KMS-11 (cell line): ENCODE data around the gene MYH6.

Experiments used
- H2AFZ ChIP-seq: fragments of 200-600 bp; sonication (generic); 2 replicates; pipeline ENCODE4 v1.6.1; 2016; ENCODE audit warnings: antibody characterized with exemption, mixed run types, low read depth
- H3K27ac ChIP-seq: fragments of 200-600 bp; sonication (generic); 2 replicates; pipeline ENCODE4 v1.6.1; 2016; ENCODE audit warnings: mild to moderate bottlenecking, mixed run types
- H3K27me3 ChIP-seq: fragments of 200-600 bp; sonication (generic); 2 replicates; pipeline ENCODE4 v1.6.1; 2017; ENCODE audit warnings: mild to moderate bottlenecking, low read depth, mixed run types, moderate library complexity; ENCODE audit not compliant: insufficient read depth
- H3K36me3 ChIP-seq: fragments of 200-600 bp; sonication (generic); 2 replicates; pipeline ENCODE4 v1.6.1; 2017; ENCODE audit warnings: mild to moderate bottlenecking, mixed run types; ENCODE audit not compliant: insufficient read depth
- H3K4me1 ChIP-seq: fragments of 200-600 bp; sonication (generic); 2 replicates; pipeline ENCODE4 v1.6.1; 2016; ENCODE audit warnings: mild to moderate bottlenecking, low read depth, mixed run types; ENCODE audit not compliant: poor library complexity, severe bottlenecking
- H3K4me2 ChIP-seq: fragments of 200-600 bp; sonication (generic); 2 replicates; pipeline ENCODE4 v1.7.0; 2016; ENCODE audit warnings: mild to moderate bottlenecking, mixed run types
- H3K4me3 ChIP-seq: fragments of 200-600 bp; sonication (generic); IDR thresholded peaks from 2 replicates; pipeline ENCODE4 v1.6.1; 2017; ENCODE audit warnings: low read depth, low read length, mixed read lengths; ENCODE audit not compliant: insufficient read depth
- H3K79me2 ChIP-seq: fragments of 200-600 bp; sonication (generic); 2 replicates; pipeline ENCODE4 v1.6.1; 2016; ENCODE audit warnings: low read depth, mixed run types; ENCODE audit not compliant: insufficient read depth
- H3K9ac ChIP-seq: fragments of 200-600 bp; sonication (generic); 2 replicates; pipeline ENCODE4 v1.6.1; 2016; ENCODE audit warnings: mild to moderate bottlenecking, mixed run types
- H4K20me1 ChIP-seq: fragments of 200-600 bp; sonication (generic); 2 replicates; pipeline ENCODE4 v1.6.1; 2016; ENCODE audit warnings: mild to moderate bottlenecking, mixed run types; ENCODE audit not compliant: insufficient read depth
- CTCF ChIP-seq: fragments of 200-600 bp; sonication (generic); conservative IDR thresholded peaks from 2 replicates; pipeline ENCODE4 v1.6.1; 2017; ENCODE audit warnings: low read depth, mild to moderate bottlenecking, antibody characterized with exemption, low read length, moderate library complexity, mixed read lengths

MYH6 gene

DNA sequence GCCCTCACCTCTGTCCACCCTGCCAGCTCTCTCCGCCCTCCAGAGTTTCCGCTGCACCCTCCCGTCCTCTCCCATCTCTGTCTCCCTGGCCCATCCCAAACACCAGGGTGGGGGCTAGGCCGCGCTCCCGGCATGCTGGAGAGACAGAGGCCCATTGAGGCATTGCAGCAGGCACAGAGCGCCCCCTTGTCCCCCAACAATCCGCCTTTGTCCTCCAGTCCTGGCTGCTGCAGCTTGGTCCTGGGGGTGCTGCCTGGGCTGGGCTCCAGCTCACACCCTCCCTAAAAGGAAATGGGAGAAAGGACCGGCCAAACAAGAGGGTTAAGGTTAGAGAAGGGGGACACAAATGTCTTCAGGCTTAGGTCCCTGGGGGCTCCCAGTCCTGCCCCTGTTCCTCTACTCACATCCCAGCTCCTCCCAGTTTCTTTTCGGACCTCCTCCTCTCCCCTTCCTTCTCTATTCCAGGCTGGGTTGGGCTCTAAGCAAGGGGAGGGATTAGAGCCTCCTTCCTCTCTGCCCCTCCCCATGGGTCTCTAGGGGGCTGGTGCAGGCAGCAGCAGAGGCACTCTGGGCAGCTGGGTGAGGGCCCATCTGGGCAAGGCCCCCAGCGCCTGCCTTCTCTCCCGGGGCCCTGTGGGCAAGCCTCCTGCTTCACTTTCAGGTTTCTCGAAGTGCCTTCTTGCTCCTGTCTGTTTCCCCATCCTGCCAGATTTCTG is 31.4 kb downstream of the MYH6 start, which contains the start of gene CMTM5:
Gene CMTM5, plus strand, starts transcription at position 565 of the 716 bp plus-strand sequence. CDS start 206 bp downstream, outside the sequence.
- no peak within 1 kb of the TSS for H2AFZ ChIP-seq
- no peak within 1 kb of the TSS for H3K27ac ChIP-seq
- H3K36me3 ChIP-seq = no peaks in the 10 kb centered on the region
- H3K4me3 ChIP-seq = no peak within 1 kb of the TSS
- H3K4me1 ChIP-seq = no peaks in the 10 kb centered on the region
- no peaks in the 10 kb centered on the region; the same call in 1 of the 2 replicates for H3K27me3 ChIP-seq
- no peak within 1 kb of the TSS for H3K4me2 ChIP-seq
- H4K20me1 ChIP-seq = no peaks in the 10 kb centered on the region
- H3K79me2 ChIP-seq = no peaks in the 10 kb centered on the region
- no peak within 1 kb of the TSS for H3K9ac ChIP-seq
- TF ChIP-seq CTCF = no peak

- H3K9ac ChIP-seq = no peak overlapping the region
- no peak overlapping the region for H2AFZ ChIP-seq
- no peaks in the 10 kb centered on the region for H3K4me1 ChIP-seq
- no peak overlapping the region for H3K4me3 ChIP-seq
- no peaks in the 10 kb centered on the region for H3K79me2 ChIP-seq
- TF ChIP-seq CTCF = no peak
- no peak overlapping the region for H3K27ac ChIP-seq
- no peaks in the 10 kb centered on the region for H3K27me3 ChIP-seq
- H3K4me2 ChIP-seq = no peak overlapping the region
- no peaks in the 10 kb centered on the region for H4K20me1 ChIP-seq
- no peaks in the 10 kb centered on the region for H3K36me3 ChIP-seq
Measured at GRCh38 chr14:23375527-23376251, 32.4 kb downstream of the MYH6 start.

DNA sequence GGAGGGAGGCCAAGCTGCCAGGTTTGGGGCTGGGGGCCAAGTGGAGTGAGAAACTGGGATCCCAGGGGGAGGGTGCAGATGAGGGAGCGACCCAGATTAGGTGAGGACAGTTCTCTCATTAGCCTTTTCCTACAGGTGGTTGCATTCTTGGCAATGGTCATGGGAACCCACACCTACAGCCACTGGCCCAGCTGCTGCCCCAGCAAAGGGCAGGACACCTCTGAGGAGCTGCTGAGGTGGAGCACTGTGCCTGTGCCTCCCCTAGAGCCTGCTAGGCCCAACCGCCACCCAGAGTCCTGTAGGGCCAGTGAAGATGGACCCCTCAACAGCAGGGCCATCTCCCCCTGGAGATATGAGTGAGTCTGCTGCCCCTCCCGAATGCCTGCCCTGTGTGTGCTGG is 35.0 kb downstream of the MYH6 start:
- Histone ChIP-seq H3K4me3 (no peak overlapping the region), H3K36me3 (no peaks in the 10 kb centered on the region), H3K27ac (no peak overlapping the region), H2AFZ (no peak overlapping the region), H3K9ac (no peak overlapping the region), H3K4me1 (no peaks in the 10 kb centered on the region), H3K4me2 (no peak overlapping the region), H3K27me3 (no peaks in the 10 kb centered on the region; the same call in 1 of the 2 replicates), H3K79me2 (no peaks in the 10 kb centered on the region), H4K20me1 (no peaks in the 10 kb centered on the region)
- TF ChIP-seq CTCF = no peak

DNA sequence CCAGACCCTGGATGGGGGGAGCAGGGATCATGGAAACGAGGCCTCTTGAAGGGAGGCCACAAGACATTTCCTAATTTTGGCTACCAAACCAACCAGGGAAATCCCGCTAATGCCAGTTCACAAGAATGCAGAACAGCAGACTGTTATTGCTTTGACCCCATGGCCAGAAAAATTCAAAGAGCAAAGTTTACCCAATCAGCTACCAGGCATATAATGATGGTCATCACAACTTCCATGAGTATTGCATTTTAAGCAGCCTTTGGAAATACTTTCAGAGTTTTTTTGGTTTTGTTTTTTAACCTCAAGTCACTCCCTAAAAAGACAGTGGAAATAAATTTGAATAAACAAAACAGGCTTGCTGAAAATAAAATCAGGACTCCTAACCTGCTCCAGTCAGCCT is 35.6 kb downstream of the MYH6 start, which contains the start of gene IL25:
Gene IL25, plus strand, starts transcription at position 301 of the 400 bp plus-strand sequence.
- no peaks in the 10 kb centered on the region for H3K36me3 ChIP-seq
- no peak for TF ChIP-seq CTCF
- no peaks in the 10 kb centered on the region for H3K79me2 ChIP-seq
- H3K9ac ChIP-seq = no peak within 1 kb of the TSS
- H3K4me3 ChIP-seq = no peak within 1 kb of the TSS
- H3K4me2 ChIP-seq = no peak within 1 kb of the TSS
- H3K27me3 ChIP-seq = no peaks in the 10 kb centered on the region; the same call in 1 of the 2 replicates
- no peak within 1 kb of the TSS for H3K27ac ChIP-seq
- H4K20me1 ChIP-seq = no peaks in the 10 kb centered on the region
- no peak within 1 kb of the TSS for H2AFZ ChIP-seq
- H3K4me1 ChIP-seq = no peaks in the 10 kb centered on the region
